ENCODE results near the gene CHRDL1. TPM values are rescaled to one million over a fixed set of nuclear protein-coding genes. Genes with fewer than 3 reads are reported as not detected.
"Not testable (repeated sequence)": the region's sequence is repeated elsewhere in the genome, so short reads cannot be mapped to it uniquely, and the experiment has no call there.

Gene CHRDL1, protein sequence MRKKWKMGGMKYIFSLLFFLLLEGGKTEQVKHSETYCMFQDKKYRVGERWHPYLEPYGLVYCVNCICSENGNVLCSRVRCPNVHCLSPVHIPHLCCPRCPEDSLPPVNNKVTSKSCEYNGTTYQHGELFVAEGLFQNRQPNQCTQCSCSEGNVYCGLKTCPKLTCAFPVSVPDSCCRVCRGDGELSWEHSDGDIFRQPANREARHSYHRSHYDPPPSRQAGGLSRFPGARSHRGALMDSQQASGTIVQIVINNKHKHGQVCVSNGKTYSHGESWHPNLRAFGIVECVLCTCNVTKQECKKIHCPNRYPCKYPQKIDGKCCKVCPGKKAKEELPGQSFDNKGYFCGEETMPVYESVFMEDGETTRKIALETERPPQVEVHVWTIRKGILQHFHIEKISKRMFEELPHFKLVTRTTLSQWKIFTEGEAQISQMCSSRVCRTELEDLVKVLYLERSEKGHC
- 183 TPM for total RNA-seq

DNA sequence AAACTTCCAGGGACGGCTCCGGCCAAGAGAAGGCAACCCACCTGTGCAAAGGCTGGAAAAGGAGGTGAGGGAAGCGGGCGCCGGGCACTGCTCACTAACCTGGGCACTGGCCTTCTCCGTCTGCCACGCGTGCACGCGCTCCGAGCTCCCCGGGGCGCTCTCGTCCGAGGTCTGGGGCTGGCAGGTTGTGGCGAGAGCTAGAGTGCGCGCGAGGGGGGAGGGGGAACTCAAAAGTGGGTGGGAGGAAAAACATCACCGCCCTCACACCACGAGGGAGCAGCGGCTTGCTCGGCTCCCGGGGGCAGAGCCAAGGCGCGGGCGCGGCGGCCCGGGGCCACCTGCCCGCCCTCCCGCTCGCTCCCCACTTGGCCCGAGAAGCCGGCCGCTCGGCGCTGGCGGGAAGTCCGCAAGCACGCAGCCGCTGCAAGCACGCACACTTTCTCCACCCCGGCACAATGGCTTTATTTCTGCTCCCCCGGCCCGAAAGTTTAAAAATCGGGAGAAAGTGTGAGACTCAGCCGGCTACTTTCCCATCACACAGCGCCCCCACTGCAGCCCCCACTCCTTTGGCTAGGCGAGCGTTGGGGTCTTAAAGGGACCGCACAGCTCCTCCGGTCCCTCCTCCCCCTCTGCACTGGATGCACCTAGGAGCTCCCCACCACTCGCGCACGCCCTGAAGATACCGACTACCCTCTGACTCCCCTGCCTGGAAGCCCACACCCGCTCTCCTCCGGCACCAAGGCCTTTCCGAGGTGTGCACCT lies at the start of gene CHRDL1:
TSS of gene CHRDL1 (minus strand) at position 173 of the 762 bp plus-strand sequence. CDS start 3,636 bp downstream, outside the sequence.
- DNase-seq (ENCODE audit: low spot score) (peak; percentile 78), ATAC-seq (peak; percentile 91)
- intact Hi-C loops (cut with DNase I): no loop called here

- DNase-seq (ENCODE audit: low spot score): no peak
- no peak for ATAC-seq
- intact Hi-C loops (cut with DNase I): no loop called here
Observed at GRCh38 chrX:110836982-110837381, 41.4 kb upstream of the CHRDL1 start.

GRCh38 chrX:110836451-110836850 lies 40.8 kb upstream of the CHRDL1 start:
- DNase-seq (ENCODE audit: low spot score): no peak
- intact Hi-C loops (cut with DNase I): no loop called here
- no peak for ATAC-seq

DNA sequence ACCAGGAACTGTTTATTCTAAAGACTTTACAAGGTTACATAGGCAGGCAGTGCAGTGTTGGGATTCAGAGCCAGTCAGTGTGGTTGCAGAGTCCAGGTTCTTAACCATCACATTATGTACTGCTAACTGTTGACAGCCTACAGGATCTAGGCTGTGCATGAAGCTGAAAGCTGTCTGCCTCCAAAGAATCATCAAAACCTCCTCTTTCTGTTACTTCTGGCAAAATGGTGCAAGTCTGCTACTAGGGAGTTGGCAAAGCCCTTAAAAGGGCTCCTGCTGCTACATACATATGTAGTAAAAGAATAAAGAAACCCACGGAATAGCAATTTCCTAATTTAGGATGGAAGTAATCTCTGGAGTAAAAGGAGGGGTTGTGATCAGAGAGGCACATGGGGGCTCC lies 40.4 kb upstream of the CHRDL1 start:
- DNase-seq (ENCODE audit: low spot score): no peak
- ATAC-seq: no peak
- intact Hi-C loops (cut with DNase I): no loop called here

DNA sequence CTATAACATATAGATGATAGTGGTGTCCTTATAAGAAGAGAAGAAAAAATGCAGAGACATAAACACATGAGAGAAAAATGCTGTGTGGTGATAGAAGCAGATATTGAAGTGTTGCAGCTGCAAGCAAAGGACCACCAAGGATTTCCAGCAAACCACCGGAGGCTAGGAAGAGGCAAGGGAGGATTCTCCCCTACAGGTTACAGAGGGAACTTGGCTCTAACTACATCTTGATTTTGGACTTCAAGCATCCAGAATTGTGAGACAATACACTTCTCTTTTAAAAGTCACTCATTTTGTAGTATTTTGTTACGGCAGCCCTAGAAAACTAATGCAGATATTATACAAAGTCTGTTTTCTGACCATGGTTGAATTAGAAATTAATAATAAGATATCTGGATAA lies 30.4 kb upstream of the CHRDL1 start:
- intact Hi-C loops (cut with DNase I): no loop called here
- no peak for ATAC-seq
- DNase-seq (ENCODE audit: low spot score): no peak

GRCh38 chrX:110816543-110816942 lies 20.9 kb upstream of the CHRDL1 start:
- intact Hi-C loops (cut with DNase I); ATAC-seq; DNase-seq (ENCODE audit: low spot score): not testable (repeated sequence)

DNA sequence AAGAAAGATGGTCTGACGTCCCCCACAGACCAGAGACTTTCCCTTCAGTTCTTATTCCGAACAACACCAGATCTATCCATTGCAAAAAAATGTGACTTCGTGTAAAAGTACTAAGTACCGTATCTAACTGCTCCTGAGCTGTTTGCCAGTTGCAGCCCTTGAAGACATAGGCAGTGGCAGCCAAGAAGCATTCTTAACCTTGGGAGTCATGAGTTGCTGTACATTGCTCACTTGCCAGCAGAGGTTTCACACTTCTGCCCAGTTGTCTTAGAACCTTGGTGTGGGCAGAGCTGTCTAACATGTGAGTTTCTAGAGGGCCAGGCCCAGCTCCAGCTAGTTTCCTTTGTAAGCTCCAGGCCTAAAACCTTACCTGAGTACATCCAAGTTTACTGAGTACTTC lies 10.5 kb upstream of the CHRDL1 start:
- ATAC-seq: no peak

GRCh38 chrX:110805303-110805702 lies 9.7 kb upstream of the CHRDL1 start:
- intact Hi-C loops (cut with DNase I): no loop called here
- no peak for DNase-seq (ENCODE audit: low spot score)
- peak; percentile 30 for ATAC-seq

More for the DNA sequence above, 10.5 kb upstream of the CHRDL1 start:
- DNase-seq (ENCODE audit: low spot score): no peak
- intact Hi-C loops (cut with DNase I): no loop called here

DNA sequence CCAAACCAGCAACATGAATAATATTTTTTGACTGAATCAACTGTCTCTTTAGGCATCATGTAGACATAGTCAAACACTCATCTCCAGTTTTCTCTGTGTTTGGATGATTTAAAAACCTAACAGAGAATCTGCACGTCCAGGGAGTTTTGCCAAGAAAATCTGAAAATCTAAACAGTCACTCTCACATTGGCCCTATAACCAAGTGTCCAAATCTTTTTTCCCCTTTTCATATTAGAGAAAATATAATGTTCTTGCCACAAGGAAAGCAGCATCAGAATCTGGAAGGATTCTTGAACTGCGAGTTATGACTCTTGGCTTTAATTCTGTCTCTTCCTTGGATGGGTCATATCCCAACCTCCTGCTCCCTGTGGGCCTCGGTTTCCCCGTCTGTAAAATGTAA lies 8.8 kb upstream of the CHRDL1 start:
- ATAC-seq: no peak
- DNase-seq (ENCODE audit: low spot score): no peak
- intact Hi-C loops (cut with DNase I): no loop called here

DNA sequence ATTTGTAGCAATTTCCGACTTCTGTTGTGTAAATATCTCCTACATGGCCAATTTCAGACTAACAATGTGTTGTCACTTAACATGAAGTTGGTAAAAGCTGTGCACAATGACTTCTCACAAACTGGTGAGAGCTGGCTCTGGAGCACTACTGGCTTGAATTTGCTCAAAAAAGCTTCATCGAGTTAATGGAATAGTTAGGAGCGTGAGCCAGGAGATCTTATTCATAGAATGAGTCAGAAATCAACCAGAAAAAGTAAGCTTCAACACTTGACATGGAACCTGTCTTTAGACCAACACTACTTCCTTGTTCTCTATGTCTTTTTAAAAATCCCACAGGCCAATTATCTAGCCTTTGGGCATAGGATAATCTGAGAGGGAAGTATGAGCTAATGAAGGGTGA lies 7.9 kb upstream of the CHRDL1 start:
- intact Hi-C loops (cut with DNase I): no loop called here
- no peak for ATAC-seq
- DNase-seq (ENCODE audit: low spot score): no peak

- intact Hi-C loops (cut with DNase I): no loop called here
- ATAC-seq (peak; percentile 12), DNase-seq (ENCODE audit: low spot score) (no peak)
Observed at GRCh38 chrX:110796407-110796697, 735 bp upstream of the CHRDL1 start.

- peak; percentile 4 for ATAC-seq
- intact Hi-C loops (cut with DNase I): no loop called here
- no peak for DNase-seq (ENCODE audit: low spot score)
Observed at GRCh38 chrX:110794601-110795000, 1.0 kb downstream of the CHRDL1 start.

- intact Hi-C loops (cut with DNase I): no loop called here
- ATAC-seq (no peak), DNase-seq (ENCODE audit: low spot score) (no peak)
Observed at GRCh38 chrX:110791071-110791470, 4.5 kb downstream of the CHRDL1 start.

DNA sequence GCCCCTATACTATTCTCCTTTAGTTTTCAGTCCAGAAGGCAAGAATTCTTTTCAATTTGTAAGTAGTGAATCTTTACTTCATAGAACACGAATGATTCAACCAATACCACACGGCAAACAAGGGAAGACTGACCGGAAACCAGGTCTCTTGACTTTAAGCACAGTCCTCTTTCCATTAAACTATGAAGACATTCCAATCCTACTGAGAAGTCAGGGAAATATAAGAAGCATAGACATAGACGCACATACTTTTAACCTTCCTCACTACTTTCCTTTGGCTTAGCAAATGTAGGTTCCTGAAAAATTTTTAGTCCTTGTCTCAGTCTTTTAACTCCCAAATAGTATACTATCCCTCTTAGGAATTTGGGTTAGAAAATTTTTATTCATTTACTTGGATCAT lies 9.1 kb downstream of the CHRDL1 start:
- no peak for ATAC-seq
- no peak for DNase-seq (ENCODE audit: low spot score)
- intact Hi-C loops (cut with DNase I): no loop called here

GRCh38 chrX:110759785-110760184 lies 35.8 kb downstream of the CHRDL1 start:
- no peak for DNase-seq (ENCODE audit: low spot score)
- peak; percentile 60 for ATAC-seq
- intact Hi-C loops (cut with DNase I): no loop called here

- ATAC-seq: no peak
- no peak for DNase-seq (ENCODE audit: low spot score)
- intact Hi-C loops (cut with DNase I): no loop called here
Observed at GRCh38 chrX:110758781-110759422, 36.7 kb downstream of the CHRDL1 start.

- intact Hi-C loops (cut with DNase I): no loop called here
- no peak for DNase-seq (ENCODE audit: low spot score)
Observed at GRCh38 chrX:110755611-110756010, 40.0 kb downstream of the CHRDL1 start.

DNA sequence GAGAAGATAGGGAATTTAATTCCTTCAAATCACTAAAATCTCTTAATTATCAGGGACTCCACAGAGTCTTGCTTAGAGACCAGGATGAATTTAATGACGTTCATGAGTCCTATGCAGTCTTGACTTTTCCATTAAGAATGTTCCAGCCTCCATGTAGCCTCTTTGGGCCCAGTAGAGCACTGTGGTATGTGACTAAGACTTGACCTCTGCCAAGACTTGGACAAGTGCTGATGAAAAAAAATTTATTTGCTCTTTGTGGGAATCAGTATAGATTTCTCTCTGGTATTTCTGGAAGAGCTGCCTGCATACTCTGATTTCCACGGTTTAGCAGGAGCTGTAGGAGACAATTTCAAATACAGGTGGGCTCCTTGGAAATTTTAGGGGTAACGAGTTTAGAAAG lies 40.6 kb downstream of the CHRDL1 start:
- ATAC-seq (no peak), DNase-seq (ENCODE audit: low spot score) (no peak)
- intact Hi-C loops (cut with DNase I): no loop called here

More at GRCh38 chrX:110755611-110756010, 40.0 kb downstream of the CHRDL1 start:
- ATAC-seq: no peak

GRCh38 chrX:110750526-110751189 lies 45.0 kb downstream of the CHRDL1 start:
- DNase-seq (ENCODE audit: low spot score) (no peak), ATAC-seq (peak; percentile 63)
- intact Hi-C loops (cut with DNase I): no loop called here
